ENCODE results near the gene POLR1A.

The POLR1A gene

GRCh38 chr2:86016581-86016980, 89.1 kb downstream of the POLR1A start:
- Histone ChIP-seq H3K27me3 (no peaks in the 10 kb centered on the region), H3K4me3 (ENCODE audit: low read depth in 1 of 2, low read length in 1 of 2) (peak overlapping the region; percentile 34 to 41), H3K4me1 (ENCODE audit: control insufficient read depth in 1 of 2, insufficient read depth in 1 of 2, low read depth in 1 of 2, low read length in 1 of 2) (peaks cover 18% of the 10 kb centered on the region in 2 experiments), H3K9me3 (no peaks in the 10 kb centered on the region), H3K36me3 (no peaks in the 10 kb centered on the region), H3K27ac (peak overlapping the region; percentile 93)
- no peak for TF ChIP-seq CTCF (IDR thresholded peaks at IDR 0.05)

- no peaks in the 10 kb centered on the region for H3K9me3 ChIP-seq
- no peak overlapping the region for H3K27ac ChIP-seq
- no peak for TF ChIP-seq CTCF (IDR thresholded peaks at IDR 0.05)
- no peaks in the 10 kb centered on the region for H3K36me3 ChIP-seq
- no peak overlapping the region for H3K4me3 ChIP-seq (ENCODE audit: low read depth in 1 of 2, low read length in 1 of 2)
- H3K4me1 ChIP-seq (ENCODE audit: control insufficient read depth in 1 of 2, insufficient read depth in 1 of 2, low read depth in 1 of 2, low read length in 1 of 2) = peaks cover 18% of the 10 kb centered on the region in 2 experiments
- H3K27me3 ChIP-seq = no peaks in the 10 kb centered on the region
Measured at GRCh38 chr2:86015699-86016098, 90.0 kb downstream of the POLR1A start.

- Histone ChIP-seq H3K36me3 (no peaks in the 10 kb centered on the region), H3K27ac (no peak overlapping the region)
- no peak for TF ChIP-seq CTCF (IDR thresholded peaks at IDR 0.05)
Measured at GRCh38 chr2:86015006-86015405, 90.7 kb downstream of the POLR1A start.

GRCh38 chr2:86014493-86014892, 91.2 kb downstream of the POLR1A start:
- no peaks in the 10 kb centered on the region for H3K36me3 ChIP-seq
- no peak overlapping the region for H3K4me3 ChIP-seq (ENCODE audit: low read depth in 1 of 2, low read length in 1 of 2)
- TF ChIP-seq CTCF (IDR thresholded peaks at IDR 0.05) = no peak
- peaks cover 18% of the 10 kb centered on the region in 2 experiments for H3K4me1 ChIP-seq (ENCODE audit: control insufficient read depth in 1 of 2, insufficient read depth in 1 of 2, low read depth in 1 of 2, low read length in 1 of 2)
- H3K9me3 ChIP-seq = no peaks in the 10 kb centered on the region
- H3K27me3 ChIP-seq = no peaks in the 10 kb centered on the region
- no peak overlapping the region for H3K27ac ChIP-seq

More at GRCh38 chr2:86015006-86015405, 90.7 kb downstream of the POLR1A start:
- H3K9me3 ChIP-seq = no peaks in the 10 kb centered on the region
- peaks cover 18% of the 10 kb centered on the region in 2 experiments for H3K4me1 ChIP-seq (ENCODE audit: control insufficient read depth in 1 of 2, insufficient read depth in 1 of 2, low read depth in 1 of 2, low read length in 1 of 2)
- H3K4me3 ChIP-seq (ENCODE audit: low read depth in 1 of 2, low read length in 1 of 2) = no peak overlapping the region
- no peaks in the 10 kb centered on the region for H3K27me3 ChIP-seq

- Histone ChIP-seq H3K4me1 (ENCODE audit: control insufficient read depth in 1 of 2, insufficient read depth in 1 of 2, low read depth in 1 of 2, low read length in 1 of 2) (peaks cover 9% of the 10 kb centered on the region in 2 experiments), H3K27ac (no peak overlapping the region), H3K9me3 (no peaks in the 10 kb centered on the region), H3K4me3 (ENCODE audit: low read depth in 1 of 2, low read length in 1 of 2) (no peak overlapping the region), H3K36me3 (no peaks in the 10 kb centered on the region), H3K27me3 (no peaks in the 10 kb centered on the region)
- TF ChIP-seq CTCF (IDR thresholded peaks at IDR 0.05) = no peak
Measured at GRCh38 chr2:86012007-86012712, 93.5 kb downstream of the POLR1A start.
